Measurements from ENCODE around the gene PDGFD. TPM values are rescaled to one million over a fixed set of nuclear protein-coding genes. Genes with fewer than 3 reads are reported as not detected.

The PDGFD gene
- total RNA-seq, 1 donor from 2014 or later: 5.0 TPM

GRCh38 chr11:104000798-104001197 is 163.1 kb downstream of the PDGFD start:
- no peaks in the 10 kb centered on the region for H3K27me3 ChIP-seq

GRCh38 chr11:103998826-103999508 is 165.0 kb downstream of the PDGFD start:
- no peak overlapping the region for H3K4me3 ChIP-seq
- no peaks in the 10 kb centered on the region for H3K36me3 ChIP-seq
- no peak for TF ChIP-seq CTCF (IDR thresholded peaks at IDR 0.05)

More at GRCh38 chr11:104000798-104001197, 163.1 kb downstream of the PDGFD start:
- H3K9me3 ChIP-seq: no peaks in the 10 kb centered on the region
- intact Hi-C loops (cut with DNase I): no loop called here
- no peak for TF ChIP-seq CTCF (IDR thresholded peaks at IDR 0.05)
- no peaks in the 10 kb centered on the region for H3K36me3 ChIP-seq
- H3K27ac ChIP-seq: no peak overlapping the region
- H3K4me1 ChIP-seq: no peaks in the 10 kb centered on the region
- no peak for ATAC-seq
- no peak overlapping the region for H3K4me3 ChIP-seq
- DNase-seq: no peak

GRCh38 chr11:103997082-103997481 is 166.9 kb downstream of the PDGFD start:
- H3K27me3 ChIP-seq: no peaks in the 10 kb centered on the region
- no peak for DNase-seq
- no peaks in the 10 kb centered on the region for H3K36me3 ChIP-seq
- H3K9me3 ChIP-seq: no peaks in the 10 kb centered on the region
- no peak overlapping the region for H3K4me3 ChIP-seq
- H3K4me1 ChIP-seq: no peaks in the 10 kb centered on the region
- intact Hi-C loops (cut with DNase I): no loop called here
- no peak for TF ChIP-seq CTCF (IDR thresholded peaks at IDR 0.05)
- no peak for ATAC-seq
- no peak overlapping the region for H3K27ac ChIP-seq

More at GRCh38 chr11:103998826-103999508, 165.0 kb downstream of the PDGFD start:
- H3K9me3 ChIP-seq: no peaks in the 10 kb centered on the region
- DNase-seq (no peak), ATAC-seq (no peak)
- intact Hi-C loops (cut with DNase I): no loop called here
- no peaks in the 10 kb centered on the region for H3K4me1 ChIP-seq
- no peak overlapping the region for H3K27ac ChIP-seq
- no peaks in the 10 kb centered on the region for H3K27me3 ChIP-seq

GRCh38 chr11:103995896-103996295 is 168.1 kb downstream of the PDGFD start:
- TF ChIP-seq CTCF (IDR thresholded peaks at IDR 0.05): no peak
- ATAC-seq (no peak), DNase-seq (no peak)
- Histone ChIP-seq H3K4me1 (no peaks in the 10 kb centered on the region), H3K9me3 (no peaks in the 10 kb centered on the region), H3K36me3 (no peaks in the 10 kb centered on the region), H3K4me3 (no peak overlapping the region), H3K27ac (no peak overlapping the region), H3K27me3 (no peaks in the 10 kb centered on the region)
- intact Hi-C loops (cut with DNase I): no loop called here

- H3K36me3 ChIP-seq: no peaks in the 10 kb centered on the region
- no peak overlapping the region for H3K4me3 ChIP-seq
- H3K9me3 ChIP-seq: no peaks in the 10 kb centered on the region
- H3K27ac ChIP-seq: no peak overlapping the region
- H3K4me1 ChIP-seq: no peaks in the 10 kb centered on the region
- ATAC-seq (no peak), DNase-seq (no peak)
- no peaks in the 10 kb centered on the region for H3K27me3 ChIP-seq
- intact Hi-C loops (cut with DNase I): no loop called here
- no peak for TF ChIP-seq CTCF (IDR thresholded peaks at IDR 0.05)
These were observed 169.4 kb downstream of the PDGFD start for GRCh38 chr11:103994518-103994917.

- Histone ChIP-seq H3K36me3 (no peaks in the 10 kb centered on the region), H3K9me3 (no peaks in the 10 kb centered on the region), H3K27ac (no peak overlapping the region), H3K4me3 (no peak overlapping the region), H3K27me3 (no peaks in the 10 kb centered on the region), H3K4me1 (no peaks in the 10 kb centered on the region)
- DNase-seq: no peak
- intact Hi-C loops (cut with DNase I): no loop called here
- TF ChIP-seq CTCF (IDR thresholded peaks at IDR 0.05): no peak
- no peak for ATAC-seq
These were observed 169.9 kb downstream of the PDGFD start for GRCh38 chr11:103994094-103994493.
